GM23248 (cell line): Measurements from ENCODE around the gene ROR1.

Source experiments
- EZH2 ChIP-seq: fragments of 200-600 bp; sonication (generic); IDR thresholded peaks from 2 replicates; pipeline ENCODE4 v1.6.1; 2018; ENCODE audit warnings: antibody characterized with exemption, mild to moderate bottlenecking; ENCODE audit not compliant: insufficient read depth, poor library complexity, severe bottlenecking
- EZH2phosphoT487 ChIP-seq: fragments of 200-600 bp; sonication (generic); IDR thresholded peaks from 2 replicates; pipeline ENCODE4 v1.6.1; 2018; ENCODE audit warnings: antibody characterized with exemption, moderate library complexity, mild to moderate bottlenecking, low read depth; ENCODE audit not compliant: insufficient read depth

GRCh38 chr1:63969441-63969901, 195.7 kb downstream of the ROR1 start:
- TF ChIP-seq EZH2phosphoT487: no peak
- TF ChIP-seq EZH2: no peak
